Transverse colon (tissue), 4 donors: ENCODE results near the gene ARHGAP1.

Source experiments
- EP300 ChIP-seq: sonication (generic); formaldehyde crosslinking; IDR thresholded peaks from one replicate; pipeline ENCODE4 v1.6.1; 2017; ENCODE audit warnings: antibody characterized with exemption, low read depth
- POLR2A ChIP-seq: fragments of 450-650 bp; IDR thresholded peaks from one replicate; pipeline ENCODE4 v1.6.1; 2016; ENCODE audit warnings: antibody characterized with exemption, mild to moderate bottlenecking, moderate library complexity
- POLR2AphosphoS5 ChIP-seq, 3 donors: sonication (generic); formaldehyde crosslinking; IDR thresholded peaks; one replicate each; pipeline ENCODE4 v1.6.1; 2016; ENCODE audit warnings: antibody characterized with exemption in 3 of 3
- TF ChIP-seq, protein P1 (sequence below), 5 experiments: fragments of 200-600 bp in 3 of 5; fragments of 450-650 bp in 2 of 5; sonication (generic) in 3 of 5; IDR thresholded peaks; 1 replicate in 2 of 5; 2 replicates in 3 of 5; pipeline ENCODE4 v1.5.1; 2016 to 2017; ENCODE audit warnings: antibody characterized with exemption in 5 of 5, inconsistent platforms in 3 of 5, mild to moderate bottlenecking in 2 of 5, moderate library complexity in 1 of 5

DNA sequence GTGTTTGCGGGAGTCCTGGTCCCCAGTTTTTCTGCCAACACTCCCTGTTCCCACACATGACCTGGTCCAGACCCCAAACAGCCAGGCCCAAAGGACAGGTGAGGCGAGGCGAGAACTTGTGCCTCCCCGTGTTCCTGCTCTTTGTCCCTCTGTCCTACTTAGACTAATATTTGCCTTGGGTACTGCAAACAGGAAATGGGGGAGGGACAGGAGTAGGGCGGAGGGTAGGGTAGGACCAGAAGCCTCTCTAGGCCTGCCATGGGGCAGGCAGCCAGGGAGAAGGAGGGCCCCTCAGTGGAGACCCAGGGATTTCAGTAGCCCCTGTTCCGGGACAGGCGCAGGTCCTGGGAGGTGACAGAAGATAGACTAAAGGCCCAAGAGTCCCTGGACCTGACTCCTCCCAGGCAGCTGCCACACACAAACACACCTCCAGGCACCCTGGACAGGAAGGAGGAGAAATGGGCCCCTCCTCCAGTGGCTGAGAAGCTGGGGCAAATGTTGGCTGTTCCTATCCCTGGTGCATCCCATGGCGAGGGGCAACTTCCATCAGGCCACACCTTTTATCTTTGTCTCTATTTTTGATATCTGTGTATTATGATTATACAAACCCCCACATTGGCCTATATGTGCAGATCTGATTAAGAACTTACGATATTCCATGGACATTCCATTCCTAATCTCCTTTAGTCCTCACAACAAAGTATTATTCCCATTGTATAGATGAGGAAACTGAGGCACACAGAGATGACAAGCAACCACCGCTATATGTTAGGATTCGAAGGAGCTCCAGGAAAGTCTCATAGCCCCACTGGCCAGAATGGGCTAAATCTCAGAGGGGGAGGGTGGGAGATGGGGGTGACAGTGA lies 18.0 kb upstream of the ARHGAP1 start:
- TF ChIP-seq, protein P1, sequence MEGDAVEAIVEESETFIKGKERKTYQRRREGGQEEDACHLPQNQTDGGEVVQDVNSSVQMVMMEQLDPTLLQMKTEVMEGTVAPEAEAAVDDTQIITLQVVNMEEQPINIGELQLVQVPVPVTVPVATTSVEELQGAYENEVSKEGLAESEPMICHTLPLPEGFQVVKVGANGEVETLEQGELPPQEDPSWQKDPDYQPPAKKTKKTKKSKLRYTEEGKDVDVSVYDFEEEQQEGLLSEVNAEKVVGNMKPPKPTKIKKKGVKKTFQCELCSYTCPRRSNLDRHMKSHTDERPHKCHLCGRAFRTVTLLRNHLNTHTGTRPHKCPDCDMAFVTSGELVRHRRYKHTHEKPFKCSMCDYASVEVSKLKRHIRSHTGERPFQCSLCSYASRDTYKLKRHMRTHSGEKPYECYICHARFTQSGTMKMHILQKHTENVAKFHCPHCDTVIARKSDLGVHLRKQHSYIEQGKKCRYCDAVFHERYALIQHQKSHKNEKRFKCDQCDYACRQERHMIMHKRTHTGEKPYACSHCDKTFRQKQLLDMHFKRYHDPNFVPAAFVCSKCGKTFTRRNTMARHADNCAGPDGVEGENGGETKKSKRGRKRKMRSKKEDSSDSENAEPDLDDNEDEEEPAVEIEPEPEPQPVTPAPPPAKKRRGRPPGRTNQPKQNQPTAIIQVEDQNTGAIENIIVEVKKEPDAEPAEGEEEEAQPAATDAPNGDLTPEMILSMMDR (IDR thresholded peaks at IDR 0.05) = no peak
- peak; percentile 60 for TF ChIP-seq POLR2A
- peak in 1 of 3 donors; percentile 8 for TF ChIP-seq POLR2AphosphoS5 (IDR thresholded peaks at IDR 0.05)
- TF ChIP-seq EP300 = no peak
